ENCODE results near the gene TMEM30A. TPM values are rescaled to one million over a fixed set of nuclear protein-coding genes. Genes with fewer than 3 reads are reported as not detected.

Gene TMEM30A
- total RNA-seq: 10 to 100 TPM; 20.8 to 60.7 TPM

- Histone ChIP-seq H3K27ac (peak within 1 kb of the TSS; percentile 81 to 90 (median 85)), H3K4me1 (peaks cover 68% of the 10 kb centered on the region)
These were observed at the start of gene TMEM30A for GRCh38 chr6:75284632-75285282. TMEM30A (minus strand) TSS chr6:75284792; CDS start chr6:75284638, 154 bp downstream.

GRCh38 chr6:75333676-75334200 lies 49.1 kb upstream of the TMEM30A start:
- intact Hi-C loops (cut with DNase I): no loop called here
- TF ChIP-seq CTCF (IDR thresholded peaks at IDR 0.05) (no peak), POLR2A (IDR thresholded peaks at IDR 0.05) (no peak)
- Histone ChIP-seq H3K27me3 (no peaks in the 10 kb centered on the region), H3K4me3 (no peak overlapping the region), H3K36me3 (replicated peaks in 1 of 2; ENCODE audit: insufficient read depth in 1 of 2, low read depth in 2 of 2) (no peaks in the 10 kb centered on the region), H3K27ac (no peak overlapping the region), H3K4me1 (no peaks in the 10 kb centered on the region), H3K9me3 (no peaks in the 10 kb centered on the region)
- DNase-seq (no peak), ATAC-seq (no peak)
- WGBS, 2 donors: 31 to 36% methylated on average over 2 of the region's 2 CpGs

More at GRCh38 chr6:75284632-75285282, at the start of gene TMEM30A:
- H3K9me3 ChIP-seq: no peaks in the 10 kb centered on the region
- WGBS, 2 donors: 0% methylated on average over 54 to 55 of the region's 55 CpGs
- DNase-seq (peak; percentile 96 to 99 (median 98)), ATAC-seq (peak; percentile 99)
- TF ChIP-seq CTCF (IDR thresholded peaks at IDR 0.05) (peak in 2 of 7 experiments; percentile 17 to 29), POLR2A (IDR thresholded peaks at IDR 0.05) (peak; percentile 88 to 93 (median 90))
- no peaks in the 10 kb centered on the region for H3K36me3 ChIP-seq (replicated peaks in 1 of 2; ENCODE audit: insufficient read depth in 1 of 2, low read depth in 2 of 2)
- intact Hi-C loops (cut with DNase I): no loop called here
- no peaks in the 10 kb centered on the region for H3K27me3 ChIP-seq
- peak within 1 kb of the TSS; percentile 77 to 85 for H3K4me3 ChIP-seq

GRCh38 chr6:75331151-75331550 lies 46.6 kb upstream of the TMEM30A start:
- TF ChIP-seq CTCF (IDR thresholded peaks at IDR 0.05) (no peak), POLR2A (IDR thresholded peaks at IDR 0.05) (no peak)
- Histone ChIP-seq H3K4me3 (no peak overlapping the region), H3K9me3 (no peaks in the 10 kb centered on the region), H3K4me1 (no peaks in the 10 kb centered on the region), H3K27ac (no peak overlapping the region), H3K36me3 (replicated peaks in 1 of 2; ENCODE audit: insufficient read depth in 1 of 2, low read depth in 2 of 2) (no peaks in the 10 kb centered on the region), H3K27me3 (no peaks in the 10 kb centered on the region)
- 87 to 96% methylated on average over 2 of the region's 2 CpGs for WGBS, 2 donors
- ATAC-seq (no peak), DNase-seq (no peak)
- intact Hi-C loops (cut with DNase I): no loop called here

- Histone ChIP-seq H3K36me3 (replicated peaks in 1 of 2; ENCODE audit: insufficient read depth in 1 of 2, low read depth in 2 of 2) (no peaks in the 10 kb centered on the region), H3K27me3 (no peaks in the 10 kb centered on the region), H3K4me1 (no peaks in the 10 kb centered on the region), H3K9me3 (no peaks in the 10 kb centered on the region), H3K4me3 (no peak overlapping the region), H3K27ac (no peak overlapping the region)
- no peak for TF ChIP-seq POLR2A (IDR thresholded peaks at IDR 0.05)
- TF ChIP-seq CTCF (IDR thresholded peaks at IDR 0.05): no peak
- DNase-seq (no peak), ATAC-seq (no peak)
- 89 to 92% methylated on average over 1 of the region's 1 CpG for WGBS, 2 donors
- intact Hi-C loops (cut with DNase I): no loop called here
These were observed 45.1 kb upstream of the TMEM30A start for GRCh38 chr6:75329703-75330102.

GRCh38 chr6:75327807-75328206 lies 43.2 kb upstream of the TMEM30A start:
- no peaks in the 10 kb centered on the region for H3K27me3 ChIP-seq
- DNase-seq (no peak), ATAC-seq (no peak)
- intact Hi-C loops (cut with DNase I): no loop called here
- H3K4me3 ChIP-seq: no peak overlapping the region
- 67 to 86% methylated on average over 1 of the region's 1 CpG for WGBS, 2 donors
- no peak overlapping the region for H3K27ac ChIP-seq
- no peak for TF ChIP-seq POLR2A (IDR thresholded peaks at IDR 0.05)
- TF ChIP-seq CTCF (IDR thresholded peaks at IDR 0.05): no peak
- H3K4me1 ChIP-seq: no peaks in the 10 kb centered on the region
- H3K36me3 ChIP-seq (replicated peaks in 1 of 2; ENCODE audit: insufficient read depth in 1 of 2, low read depth in 2 of 2): no peaks in the 10 kb centered on the region
- no peaks in the 10 kb centered on the region for H3K9me3 ChIP-seq

All from body of pancreas (tissue), 4 donors.